Dedifferentiated amniotic fluid mesenchymal stem cell (primary cell): ENCODE results near the gene RCC2.
A peak's percentile ranks its signal among the peaks of the same experiment; 100 is the strongest.
"Not testable (repeated sequence)": the region's sequence is repeated elsewhere in the genome, so short reads cannot be mapped to it uniquely, and the experiment has no call there.

ENCODE experiments used
- DNase-seq: peaks from one replicate; pipeline ENCODE4 v3.0.0-alpha.2; 2016; ENCODE audit errors: extremely low spot score

RCC2 gene

GRCh38 chr1:17439250-17440073, at the start of gene RCC2:
Gene RCC2, minus strand, starts transcription at chr1:17439677. Its CDS starts 1,163 bp downstream, at chr1:17438514.
- DNase-seq = peak; percentile 79

- DNase-seq = no peak
These were observed 46.8 kb upstream of the RCC2 start for GRCh38 chr1:17486242-17486641.

- no peak for DNase-seq
These were observed 45.8 kb upstream of the RCC2 start for GRCh38 chr1:17485281-17485680.

GRCh38 chr1:17481981-17482380, 42.5 kb upstream of the RCC2 start:
- not testable (repeated sequence) for DNase-seq

GRCh38 chr1:17480846-17481245, 41.4 kb upstream of the RCC2 start:
- no peak for DNase-seq

- DNase-seq = peak; percentile 55
These were observed 36.3 kb upstream of the RCC2 start for GRCh38 chr1:17475752-17476151.

- DNase-seq = not testable (repeated sequence)
These were observed 35.5 kb upstream of the RCC2 start for GRCh38 chr1:17474836-17475555.

- no peak for DNase-seq
These were observed 33.3 kb upstream of the RCC2 start for GRCh38 chr1:17472814-17473213.

GRCh38 chr1:17471393-17471792, 31.9 kb upstream of the RCC2 start:
- DNase-seq = no peak

GRCh38 chr1:17470021-17470799, 30.7 kb upstream of the RCC2 start:
- no peak for DNase-seq

GRCh38 chr1:17468357-17469265, 29.1 kb upstream of the RCC2 start:
- DNase-seq = not testable (repeated sequence)

- DNase-seq = no peak
These were observed 26.9 kb upstream of the RCC2 start for GRCh38 chr1:17466359-17466758.

GRCh38 chr1:17465228-17465627, 25.8 kb upstream of the RCC2 start:
- no peak for DNase-seq

GRCh38 chr1:17463991-17464390, 24.5 kb upstream of the RCC2 start:
- DNase-seq = no peak

GRCh38 chr1:17462669-17463068, 23.2 kb upstream of the RCC2 start:
- no peak for DNase-seq

- DNase-seq = no peak
These were observed 20.7 kb upstream of the RCC2 start for GRCh38 chr1:17460219-17460618.

- DNase-seq = no peak
These were observed 19.3 kb upstream of the RCC2 start for GRCh38 chr1:17458794-17459193.

- no peak for DNase-seq
These were observed 13.2 kb upstream of the RCC2 start for GRCh38 chr1:17452686-17453085.

GRCh38 chr1:17452203-17452602, 12.7 kb upstream of the RCC2 start:
- DNase-seq = not testable (repeated sequence)

GRCh38 chr1:17451731-17452130, 12.3 kb upstream of the RCC2 start:
- no peak for DNase-seq

GRCh38 chr1:17447501-17447992, 8.1 kb upstream of the RCC2 start:
- DNase-seq = no peak
